ACHN (cell line): Measurements from ENCODE around the gene TRIM31.
"Not testable (repeated sequence)": the region's sequence is repeated elsewhere in the genome, so short reads cannot be mapped to it uniquely, and the experiment has no call there.

Experiments used
- DNase-seq: peaks from one replicate; pipeline ENCODE4 v3.0.0-alpha.2; 2015
- in situ Hi-C: cut with HindIII; loops from 2 replicates; pipeline ENCODE4 v1.10.0; 2017; ENCODE audit warnings: low sequenced_read_pairs, low pct_ligation_motif_present, low pct_unique_long_range_greater_than_20kb

The TRIM31 gene

DNA sequence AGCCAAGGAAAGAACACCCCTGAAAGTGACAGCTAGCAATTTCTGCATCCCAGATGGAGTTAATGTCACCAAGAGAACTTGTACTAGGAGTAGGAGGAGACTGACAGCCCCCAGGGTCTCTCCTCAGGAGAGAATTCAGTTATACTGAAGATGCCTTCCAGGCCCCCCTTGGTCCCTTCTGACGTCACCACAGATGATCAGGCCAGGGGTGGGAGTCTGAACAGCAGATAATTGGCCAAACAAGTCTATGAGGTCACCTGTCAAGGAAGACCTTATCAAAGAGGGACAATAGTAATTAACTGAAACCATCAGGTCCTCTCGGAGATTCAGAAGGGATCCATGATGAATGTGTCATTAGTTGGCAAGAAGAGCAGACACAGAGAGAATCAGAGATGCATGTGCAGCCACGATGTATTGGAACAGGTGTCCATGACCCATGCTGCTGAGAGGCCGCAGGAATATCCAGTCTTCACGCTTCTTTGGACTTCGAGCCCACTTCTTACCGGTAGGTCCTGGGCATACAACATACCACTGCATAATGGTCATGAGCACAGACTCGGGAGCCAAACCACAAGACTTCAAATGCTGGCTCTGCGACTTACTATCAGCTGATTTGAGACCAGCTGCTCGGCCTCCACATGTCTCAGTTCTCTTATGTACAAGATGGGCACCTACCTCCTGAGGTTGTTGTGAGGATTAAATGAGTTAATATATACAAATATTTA is 37.9 kb upstream of the TRIM31 start:
- in situ Hi-C loops = no loop called here

DNA sequence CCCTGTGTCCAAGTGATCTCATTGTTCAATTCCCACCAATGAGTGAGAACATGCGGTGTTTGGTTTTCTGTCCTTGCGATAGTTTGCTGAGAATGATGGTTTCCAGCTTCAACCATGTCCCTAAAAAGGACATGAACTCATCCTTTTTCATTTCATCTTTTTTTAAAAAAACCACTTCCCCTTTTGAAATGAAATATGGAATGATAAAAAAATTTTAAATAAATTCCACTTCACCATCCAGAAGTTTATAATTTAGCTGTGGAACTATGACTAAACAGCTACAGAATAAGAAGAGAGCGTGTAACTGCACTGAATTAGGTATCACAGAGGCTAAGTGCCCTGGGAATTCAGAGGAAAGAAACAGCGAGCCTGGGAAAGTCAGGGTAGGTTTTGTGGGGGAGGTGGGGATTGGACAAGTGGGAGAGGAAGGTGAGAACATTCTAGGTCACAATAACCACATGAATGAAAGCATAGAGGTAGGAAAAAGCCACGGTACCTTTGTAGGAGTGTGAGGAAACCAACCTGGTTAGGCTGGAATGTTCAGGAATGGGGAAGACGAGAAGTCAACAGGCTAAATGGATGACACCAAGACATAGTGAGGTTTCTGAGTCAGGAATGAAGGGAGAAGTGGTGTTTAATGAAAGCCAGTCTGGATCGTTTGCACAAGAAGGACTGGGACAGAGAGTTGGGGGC is 37.1 kb upstream of the TRIM31 start:
- no peak for DNase-seq
- in situ Hi-C loops = no loop called here

More for the DNA sequence above, 37.9 kb upstream of the TRIM31 start:
- DNase-seq = peak; percentile 88

DNA sequence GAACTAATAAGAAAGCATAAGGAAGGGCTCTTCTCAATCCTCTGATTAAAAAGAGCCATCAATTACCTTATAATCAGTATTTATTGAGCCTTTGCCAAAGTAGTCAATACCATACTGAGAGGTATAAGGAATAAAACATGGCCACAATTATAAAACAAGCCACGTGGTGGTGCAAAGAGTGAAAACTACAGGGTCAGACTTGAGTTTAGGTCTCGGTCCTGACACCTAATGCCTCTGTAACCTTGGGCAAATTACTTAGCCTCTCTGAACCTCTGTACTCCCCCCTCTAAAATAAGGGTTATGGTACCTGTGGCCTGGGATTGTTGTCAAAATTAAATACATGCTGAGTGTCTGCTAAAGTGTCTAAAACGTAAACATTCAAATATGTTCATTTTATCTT is 36.3 kb upstream of the TRIM31 start:
- DNase-seq = peak; percentile 37
- in situ Hi-C loops = no loop called here

DNA sequence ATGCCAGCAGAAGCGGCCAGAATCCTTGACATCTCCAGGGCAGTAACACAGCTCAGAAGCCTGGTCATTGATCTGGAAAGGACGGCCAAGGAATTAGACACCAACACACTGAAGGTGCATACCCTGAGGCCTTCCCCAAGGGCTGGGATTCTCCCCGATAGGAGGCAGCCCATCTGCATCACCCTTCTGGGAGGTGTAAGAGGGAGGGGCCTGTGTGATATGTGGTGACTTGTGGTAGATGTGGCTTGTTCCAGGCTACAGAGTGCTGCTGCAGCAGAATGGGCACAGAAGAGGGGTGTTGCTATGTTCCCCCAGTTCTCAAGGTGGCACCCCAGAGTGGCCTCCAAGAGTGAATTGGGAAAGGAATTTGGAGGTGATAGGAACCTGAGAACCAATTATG is 34.2 kb upstream of the TRIM31 start:
- DNase-seq = no peak
- in situ Hi-C loops = no loop called here

DNA sequence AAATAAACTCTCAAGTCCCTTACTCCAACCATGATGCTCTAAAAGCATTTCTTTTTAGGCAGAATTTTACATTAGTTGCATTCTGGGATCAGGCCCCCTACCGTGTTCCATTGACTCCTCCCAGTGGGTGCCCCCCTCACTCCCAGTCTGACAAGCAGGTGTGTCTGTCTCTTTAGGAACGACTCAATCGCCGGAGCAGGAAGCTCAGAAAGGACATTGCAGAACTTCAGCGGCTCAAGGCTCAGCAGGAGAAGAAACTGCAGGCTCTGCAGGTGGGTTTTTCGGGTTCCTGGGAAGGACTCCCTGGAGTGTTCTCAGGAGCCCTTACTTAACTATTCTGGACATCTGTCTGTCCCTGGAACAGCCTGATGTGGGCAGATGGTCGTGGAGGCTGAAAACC is 32.9 kb upstream of the TRIM31 start:
- in situ Hi-C loops = no loop called here
- no peak for DNase-seq

DNA sequence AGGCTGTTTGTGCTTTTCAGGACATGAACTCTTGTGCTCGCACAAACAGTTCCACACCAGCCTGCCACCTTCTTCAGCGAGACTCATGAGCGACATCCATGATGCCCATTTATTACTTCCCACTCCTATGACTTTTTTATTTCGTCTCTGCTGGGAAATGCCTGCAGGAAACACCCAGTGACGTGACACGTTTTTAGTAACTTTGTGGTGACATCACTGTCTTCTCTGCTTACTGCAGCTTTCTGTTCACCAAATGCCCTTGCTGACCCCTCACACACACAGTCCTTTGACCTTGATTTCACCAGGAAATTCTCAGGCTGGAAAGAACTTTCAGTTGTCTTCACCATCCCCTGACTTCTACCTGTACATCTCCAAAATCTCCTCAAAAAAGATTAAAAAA is 31.9 kb upstream of the TRIM31 start:
- in situ Hi-C loops = no loop called here
- DNase-seq = no peak

DNA sequence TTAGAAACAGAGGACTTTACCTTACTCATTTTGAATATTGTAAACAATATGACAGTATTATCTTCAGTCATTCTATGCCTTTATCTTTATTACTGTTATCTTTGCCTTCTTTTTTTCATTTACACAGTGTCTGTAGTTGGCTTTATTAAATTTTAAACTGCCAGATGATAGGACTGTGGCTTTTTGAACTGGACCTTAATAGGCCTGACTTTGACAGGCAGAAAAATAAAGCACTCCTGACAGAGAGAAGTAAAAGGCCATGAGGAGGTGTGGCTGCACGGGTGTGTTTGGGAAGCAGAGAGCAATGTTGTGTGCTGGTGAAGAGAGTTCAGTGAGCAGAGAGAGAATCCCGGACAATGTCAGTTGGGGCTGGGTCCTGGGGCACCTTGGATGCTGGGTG is 30.9 kb upstream of the TRIM31 start:
- in situ Hi-C loops = no loop called here
- no peak for DNase-seq

DNA sequence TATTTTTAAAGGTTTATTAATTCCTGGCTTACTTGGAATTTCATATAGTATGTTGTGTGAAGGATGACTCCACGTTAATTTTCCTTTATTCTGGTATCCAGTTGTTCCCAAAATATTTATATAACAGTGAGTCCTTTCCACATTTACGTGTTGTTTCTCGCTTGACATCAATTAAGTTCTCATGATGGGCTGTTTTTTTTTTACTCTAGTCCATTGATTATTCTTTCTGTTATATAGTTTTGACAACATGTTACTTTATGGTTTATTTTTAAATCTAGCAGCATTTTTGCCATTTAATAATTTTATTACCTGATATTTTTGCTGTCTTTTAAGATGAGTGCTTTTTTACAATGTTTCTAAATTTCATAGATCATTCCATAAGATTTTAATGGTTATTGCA is 29.8 kb upstream of the TRIM31 start:
- in situ Hi-C loops = no loop called here
- no peak for DNase-seq

DNA sequence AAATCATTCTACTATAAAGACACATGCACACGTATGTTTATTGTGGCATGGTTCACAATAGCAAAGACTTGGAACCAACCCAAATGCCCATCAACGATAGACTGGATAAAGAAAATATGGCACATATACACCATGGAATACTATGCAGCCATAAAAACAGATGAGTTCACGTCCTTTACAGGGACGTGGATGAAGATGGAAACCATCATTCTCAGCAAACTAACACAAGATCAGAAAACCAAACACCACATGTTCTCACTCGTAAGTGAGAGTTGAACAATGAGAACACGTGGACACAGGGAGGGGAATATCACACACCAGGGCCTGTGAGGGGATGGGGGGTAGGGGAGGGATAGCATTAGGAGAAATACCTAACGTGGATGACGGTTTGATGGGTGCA is 27.4 kb upstream of the TRIM31 start:
- in situ Hi-C loops, DNase-seq: not testable (repeated sequence)

DNA sequence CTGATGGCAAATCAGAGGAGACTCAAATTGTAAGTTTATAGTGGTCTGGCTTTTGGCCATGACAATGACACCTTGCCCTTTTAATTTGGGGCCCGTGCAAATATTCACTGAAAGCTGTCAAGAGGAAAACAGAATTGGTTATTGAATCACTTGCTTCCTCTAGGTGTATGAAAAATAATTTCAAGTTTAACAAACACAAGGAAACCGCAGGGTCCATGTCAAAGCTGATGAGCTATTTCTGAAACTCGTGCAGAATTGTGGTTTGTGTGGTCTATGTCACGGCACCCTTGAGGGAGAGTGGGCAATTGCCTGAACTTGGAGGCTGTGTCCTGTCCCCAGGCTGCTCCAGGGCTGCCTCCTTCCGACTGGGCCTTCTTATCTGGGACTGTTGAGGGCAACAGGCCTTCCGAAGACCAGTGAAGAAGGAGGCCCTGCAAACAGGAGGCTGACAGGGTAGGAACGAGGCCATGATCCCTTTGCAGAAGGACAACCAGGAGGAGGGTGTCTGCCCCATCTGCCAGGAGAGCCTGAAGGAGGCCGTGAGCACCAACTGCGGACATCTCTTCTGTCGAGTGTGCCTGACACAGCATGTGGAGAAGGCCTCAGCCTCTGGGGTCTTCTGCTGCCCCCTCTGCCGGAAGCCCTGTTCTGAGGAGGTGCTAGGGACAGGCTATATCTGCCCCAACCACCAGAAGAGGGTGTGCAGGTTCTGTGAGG is 23.8 kb upstream of the TRIM31 start:
- no peak for DNase-seq
- in situ Hi-C loops = no loop called here

DNA sequence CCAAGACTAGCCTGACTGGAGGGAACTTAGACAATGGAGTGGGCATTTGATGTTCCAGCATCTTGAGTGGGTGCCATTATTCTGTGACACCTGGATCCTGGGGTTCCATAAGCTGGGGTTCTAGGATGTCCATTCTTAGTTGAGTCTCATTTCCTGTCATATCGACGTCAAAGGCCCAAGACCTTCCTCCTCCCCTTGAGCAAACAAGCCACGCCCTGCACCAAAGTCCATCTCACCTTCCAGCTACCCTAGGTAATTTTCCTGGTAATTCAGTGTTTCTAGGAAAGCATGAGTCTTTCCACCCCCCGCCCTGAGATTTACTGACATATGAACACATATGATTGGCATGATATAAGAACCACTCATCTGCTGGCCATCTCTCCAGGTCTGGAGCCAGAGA is 22.9 kb upstream of the TRIM31 start, which contains the start of gene TRIM40:
TSS of gene TRIM40 (plus strand) at position 384 of the 400 bp plus-strand sequence. CDS start 897 bp downstream, outside the sequence.
- in situ Hi-C loops = no loop called here

DNA sequence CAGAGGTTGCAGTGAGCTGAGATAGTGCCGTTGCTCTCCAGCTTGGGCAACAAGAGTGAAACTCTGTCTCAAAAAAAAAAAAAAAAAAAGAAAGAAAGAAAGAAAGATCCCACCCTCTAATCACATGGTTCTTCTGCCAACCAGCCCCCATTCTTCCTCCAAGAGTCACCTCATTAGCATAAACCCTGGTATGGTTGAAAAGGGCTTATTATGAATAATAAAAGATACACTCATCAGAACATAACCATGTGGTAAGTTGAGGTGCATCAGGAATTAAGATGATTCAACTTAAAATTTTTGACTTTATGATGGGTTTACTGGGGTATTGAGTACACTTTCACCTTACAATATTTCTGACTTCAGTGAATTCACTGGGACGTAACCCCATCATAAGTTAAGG is 22.3 kb upstream of the TRIM31 start:
- in situ Hi-C loops = no loop called here
- no peak for DNase-seq

More for the DNA sequence above, 22.9 kb upstream of the TRIM31 start, which contains the start of gene TRIM40:
- DNase-seq = no peak

DNA sequence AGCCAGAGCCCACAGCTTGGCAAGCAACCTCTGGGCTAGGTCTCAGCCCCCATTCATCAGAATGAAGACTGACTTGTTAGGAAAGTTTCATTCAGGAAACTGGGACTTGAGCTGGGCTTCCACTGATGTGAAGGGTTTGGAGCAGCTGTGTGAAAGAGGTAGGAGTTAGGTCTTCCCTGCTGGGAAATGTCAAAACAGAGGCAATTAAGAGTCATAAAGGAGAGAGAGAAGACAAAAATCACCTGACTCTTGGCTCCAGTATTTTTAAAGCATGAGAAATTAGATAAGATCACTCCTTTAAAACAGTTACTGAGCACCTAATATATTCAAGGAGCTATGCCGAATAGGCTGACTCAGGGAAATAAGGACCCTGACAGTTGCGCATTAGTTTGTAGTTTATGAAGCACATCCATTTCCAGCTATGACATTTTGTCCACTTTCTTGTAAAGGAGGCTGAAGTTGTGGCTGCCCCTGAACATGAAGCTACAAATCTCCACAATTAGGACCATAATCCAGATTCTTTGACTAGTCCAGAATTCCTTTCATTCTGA is 19.1 kb upstream of the TRIM31 start:
- in situ Hi-C loops = no loop called here
- no peak for DNase-seq

DNA sequence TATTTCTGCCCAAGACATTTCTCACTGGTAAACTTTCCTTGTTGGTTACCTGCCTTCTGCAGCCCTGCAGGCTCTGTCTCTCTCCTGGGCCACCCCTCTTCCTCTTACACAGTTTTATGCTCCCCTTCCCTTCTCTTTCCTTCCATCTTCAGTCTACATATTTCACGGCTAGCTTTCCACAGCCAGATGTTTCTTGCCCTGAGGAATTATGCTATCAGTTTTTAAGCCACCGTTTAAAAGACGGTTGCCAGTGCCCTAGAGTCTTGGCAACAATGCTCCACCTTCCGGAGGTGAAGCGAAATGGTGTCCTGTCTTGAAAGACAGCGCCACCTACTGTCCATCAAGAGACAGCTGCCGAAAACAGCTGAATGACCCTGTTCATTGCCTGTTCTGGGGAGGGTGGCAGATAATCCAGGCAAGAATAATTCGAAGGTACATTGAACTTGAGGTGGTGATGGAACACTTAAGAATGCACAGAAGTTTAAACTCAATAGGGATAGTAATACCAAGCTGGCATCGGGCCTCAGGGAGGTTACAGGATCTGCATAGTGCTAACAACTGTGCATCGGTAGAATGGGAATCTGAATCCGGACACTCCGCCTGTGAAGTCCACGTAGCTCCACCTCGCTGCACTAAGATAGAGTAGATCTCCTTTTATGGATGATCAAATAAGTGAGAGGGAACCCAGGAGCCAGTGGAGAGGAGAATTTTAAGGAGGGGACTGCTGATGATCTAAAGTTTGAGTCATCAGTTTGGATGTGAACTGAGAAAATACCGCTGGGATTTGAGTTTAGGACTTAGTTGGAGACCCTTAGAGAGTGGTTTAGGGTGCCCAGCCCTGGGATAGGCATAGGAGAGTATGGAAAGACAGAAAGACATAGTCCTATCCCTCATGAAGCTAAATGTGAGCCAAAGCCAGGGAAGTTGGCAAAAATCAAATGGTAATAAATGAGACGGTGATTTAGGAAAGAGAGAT is 18.3 kb upstream of the TRIM31 start:
- in situ Hi-C loops = no loop called here
- DNase-seq = peak; percentile 79

DNA sequence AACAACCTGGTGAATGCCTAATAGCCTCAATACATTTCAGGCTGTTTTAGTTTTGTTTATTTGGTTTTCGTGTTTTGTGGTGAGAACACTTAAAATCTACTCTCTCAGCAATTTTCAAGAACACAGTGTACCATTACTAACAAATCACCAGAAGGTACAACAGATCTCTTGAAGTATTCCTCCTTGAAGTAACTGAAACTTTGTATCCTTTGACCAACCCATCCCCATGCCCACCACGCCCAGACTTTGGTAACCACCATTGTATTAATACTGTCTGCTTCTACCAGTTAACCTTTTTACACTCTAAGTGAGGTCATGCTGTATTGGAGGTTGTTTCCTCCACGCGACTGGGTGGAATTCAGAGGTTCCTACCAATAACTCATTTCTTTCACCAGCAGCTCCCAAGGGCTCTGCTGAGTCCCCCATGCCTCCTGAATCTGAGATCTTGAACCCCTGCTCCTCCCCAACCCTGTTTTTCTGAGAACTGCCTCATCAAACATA is 17.3 kb upstream of the TRIM31 start:
- in situ Hi-C loops = no loop called here
- no peak for DNase-seq

DNA sequence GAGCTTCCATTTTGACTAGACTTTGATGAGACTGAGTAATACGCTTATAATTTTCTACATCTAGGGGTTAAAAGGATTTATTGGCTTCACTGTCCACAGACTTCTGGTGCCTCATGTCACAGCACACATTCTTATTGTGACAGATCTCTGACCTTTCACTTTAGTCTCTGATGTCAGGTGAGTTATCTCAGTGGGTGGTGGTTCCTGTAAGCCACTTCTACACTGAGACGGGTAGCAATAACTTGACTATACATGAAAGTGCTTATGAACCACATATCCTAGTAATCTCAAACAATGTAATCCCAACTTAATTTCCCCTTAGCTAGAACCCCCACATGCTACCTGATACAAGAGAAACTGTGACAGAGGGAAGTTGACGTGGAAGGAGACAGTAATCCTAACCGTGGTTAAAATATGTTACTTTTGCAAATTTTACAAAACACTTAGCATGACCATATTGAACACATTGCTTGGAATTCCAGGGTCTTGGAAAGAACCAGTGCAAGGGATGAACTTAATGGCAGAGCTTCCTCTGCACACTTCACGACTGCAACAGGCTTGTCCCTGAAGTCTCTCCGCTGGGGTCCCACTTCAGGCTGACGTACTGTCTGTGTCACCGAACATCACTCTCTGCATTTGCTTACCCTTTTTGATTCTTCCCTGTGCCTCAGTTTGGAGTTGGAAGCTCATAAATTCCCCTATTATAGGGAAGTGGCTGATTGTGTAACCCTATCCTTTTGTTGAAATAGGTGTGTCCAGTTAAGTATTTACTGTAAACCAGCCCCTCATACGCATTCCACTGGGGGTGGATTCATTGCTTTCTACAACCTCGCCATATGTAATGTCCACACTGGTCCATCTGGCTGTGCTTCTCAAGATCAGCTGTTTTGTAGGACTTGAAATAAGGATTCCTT is 16.6 kb upstream of the TRIM31 start:
- DNase-seq = no peak
- in situ Hi-C loops = no loop called here
